Activated effector memory CD4-positive, alpha-beta T cell treated with anti-CD3 and anti-CD28 coated beads, Interleukin-2, amount 50 U/mL, for 16 hours (primary cell): ENCODE results near the gene GDPD4.

Experiments used
- DNase-seq: peaks from one replicate; pipeline ENCODE4 v3.0.0-alpha.2; 2020

The GDPD4 gene

DNA sequence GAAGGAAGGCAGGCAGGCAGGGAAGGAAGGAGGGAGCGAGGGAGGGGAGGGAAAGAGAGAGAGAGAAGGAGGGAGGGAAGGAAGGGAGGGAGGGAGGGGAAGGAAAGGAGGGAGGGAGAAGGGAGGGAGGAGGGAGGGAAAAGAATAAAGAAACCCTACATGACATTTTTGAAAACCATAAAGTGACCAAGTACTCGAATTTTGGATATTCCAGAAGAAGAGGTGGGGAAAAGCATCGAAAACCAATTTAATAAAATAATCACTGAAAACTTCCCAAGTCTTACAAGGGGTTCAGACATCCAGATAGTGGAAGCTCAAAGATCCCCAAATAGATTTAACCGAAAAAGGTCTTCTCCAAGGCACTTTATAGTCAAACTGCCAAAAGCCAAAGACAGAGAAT, 11.7 kb downstream of the GDPD4 start:
- no peak for DNase-seq

- no peak for DNase-seq
Observed at GRCh38 chr11:77287615-77288273, 13.7 kb downstream of the GDPD4 start.

GRCh38 chr11:77287136-77287535, 14.3 kb downstream of the GDPD4 start:
- no peak for DNase-seq

GRCh38 chr11:77284476-77285468, 16.7 kb downstream of the GDPD4 start:
- DNase-seq, result no peak

GRCh38 chr11:77283101-77283500, 18.4 kb downstream of the GDPD4 start:
- DNase-seq, result no peak

GRCh38 chr11:77278595-77279506, 22.6 kb downstream of the GDPD4 start:
- DNase-seq, result no peak

DNA sequence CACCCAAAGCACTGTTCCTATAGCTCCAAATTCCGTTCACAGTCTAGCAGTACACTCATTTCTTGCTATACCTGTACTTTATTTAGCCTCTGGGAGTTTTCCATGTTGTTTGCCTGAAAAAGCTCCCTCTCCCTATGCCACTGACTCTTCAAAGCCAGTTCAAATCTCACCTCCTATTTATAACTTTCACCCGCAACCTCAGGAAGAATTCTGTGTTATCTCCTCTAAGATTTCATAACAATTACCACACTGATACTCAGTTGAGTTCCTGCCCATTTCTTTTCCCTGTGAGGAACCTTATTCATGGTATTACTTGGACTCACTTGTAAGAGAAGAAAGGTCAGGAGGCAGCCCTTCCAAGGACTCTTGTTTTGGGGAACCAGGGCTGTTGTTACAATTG, 25.2 kb downstream of the GDPD4 start:
- no peak for DNase-seq

DNA sequence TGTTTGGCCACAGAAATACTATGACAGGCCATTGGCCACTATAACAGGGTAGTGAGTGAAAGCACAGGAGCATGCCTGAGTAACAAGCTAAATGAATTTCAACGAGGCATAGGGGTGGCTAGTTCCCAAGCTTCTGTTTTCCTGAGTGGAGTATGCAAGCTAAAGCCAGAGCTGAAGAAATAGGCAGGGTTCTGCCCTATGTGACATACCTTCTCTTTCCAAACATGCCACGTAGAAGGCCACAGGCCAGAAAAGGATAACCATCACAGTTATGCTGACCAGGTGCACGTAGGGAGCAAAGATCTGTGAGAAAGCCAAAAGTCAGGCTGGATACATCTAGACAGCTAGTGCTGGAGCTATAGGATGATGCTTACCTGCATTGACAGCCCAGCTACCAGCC, 30.6 kb downstream of the GDPD4 start:
- DNase-seq, result no peak

- no peak for DNase-seq
Observed at GRCh38 chr11:77269484-77270123, 31.9 kb downstream of the GDPD4 start.

DNA sequence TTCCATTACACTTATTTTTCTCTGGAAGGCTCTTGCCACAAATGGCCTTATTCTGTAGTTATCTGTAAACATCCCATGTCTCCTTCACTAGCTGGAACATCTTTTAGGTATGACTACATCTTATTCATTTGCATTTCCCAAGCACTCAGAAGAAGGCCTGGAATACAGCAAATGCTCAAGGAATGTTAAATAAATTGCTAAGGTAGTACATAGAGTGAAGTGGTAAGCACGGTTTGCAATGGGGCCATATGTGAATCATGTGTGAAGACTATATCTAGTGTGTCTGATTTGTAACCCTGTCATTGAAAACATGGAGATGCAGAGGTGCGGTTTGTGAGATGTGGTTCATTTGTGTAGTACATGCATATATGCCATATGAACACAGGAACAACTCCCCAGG, 33.5 kb downstream of the GDPD4 start:
- DNase-seq, result no peak

DNA sequence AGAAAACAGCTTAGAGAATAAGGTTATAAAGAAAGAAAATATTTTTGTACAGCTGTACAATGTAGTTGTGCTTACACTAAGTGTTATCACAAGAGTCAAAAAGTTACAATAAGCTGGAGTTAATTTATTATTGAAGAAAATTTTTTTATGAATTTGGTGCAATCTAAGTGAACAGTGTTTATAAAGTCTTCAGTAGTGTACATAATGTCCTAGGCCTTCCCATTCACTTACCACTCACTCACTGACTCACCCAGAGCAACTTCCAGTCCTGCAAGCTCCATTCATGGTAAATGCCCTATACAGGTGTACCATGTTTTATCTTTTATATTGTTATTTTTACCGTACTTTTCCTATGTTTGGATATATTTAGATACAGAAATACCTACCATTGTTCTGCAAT, 34.7 kb downstream of the GDPD4 start:
- no peak for DNase-seq

GRCh38 chr11:77262803-77263202, 38.7 kb downstream of the GDPD4 start:
- no peak for DNase-seq

DNA sequence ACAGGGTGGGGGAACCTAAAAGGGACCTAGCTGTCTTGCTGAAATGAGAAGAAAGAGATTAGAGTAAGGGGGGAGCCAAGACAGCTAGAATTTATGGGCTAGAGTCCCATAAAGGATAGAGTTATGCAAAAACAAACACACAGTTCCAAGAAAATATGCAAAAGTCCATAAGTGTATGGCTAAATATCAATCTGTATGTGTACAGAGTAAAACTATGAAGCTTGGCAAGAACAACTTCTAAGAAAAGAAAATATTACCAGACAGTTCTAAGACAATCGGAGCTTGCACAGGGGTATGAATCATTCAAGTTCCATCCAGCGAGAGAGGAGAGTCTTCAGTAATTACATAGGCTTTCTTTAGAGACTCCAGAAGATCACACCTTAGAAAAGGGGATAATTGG, 41.8 kb downstream of the GDPD4 start:
- DNase-seq, result no peak

DNA sequence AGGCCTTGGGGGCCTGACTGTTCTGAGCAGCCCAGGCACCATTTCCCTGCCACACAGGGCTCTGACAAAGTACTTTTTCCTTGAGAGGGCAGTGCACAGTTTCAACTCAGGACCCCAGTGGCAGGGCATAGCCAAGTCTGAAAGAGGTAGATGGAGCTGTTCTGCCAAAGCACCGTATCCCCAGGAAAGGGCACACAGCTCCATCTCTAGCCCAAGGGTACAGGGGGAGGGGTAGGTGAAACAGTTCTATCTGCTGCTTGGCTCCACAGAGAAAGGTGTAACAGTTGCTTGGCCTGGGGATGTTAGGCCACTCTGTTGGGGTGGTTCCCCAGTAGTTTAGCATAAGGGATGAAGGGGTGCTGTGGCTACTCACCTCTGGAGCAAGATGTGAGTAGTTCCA, 47.8 kb downstream of the GDPD4 start:
- no peak for DNase-seq

DNA sequence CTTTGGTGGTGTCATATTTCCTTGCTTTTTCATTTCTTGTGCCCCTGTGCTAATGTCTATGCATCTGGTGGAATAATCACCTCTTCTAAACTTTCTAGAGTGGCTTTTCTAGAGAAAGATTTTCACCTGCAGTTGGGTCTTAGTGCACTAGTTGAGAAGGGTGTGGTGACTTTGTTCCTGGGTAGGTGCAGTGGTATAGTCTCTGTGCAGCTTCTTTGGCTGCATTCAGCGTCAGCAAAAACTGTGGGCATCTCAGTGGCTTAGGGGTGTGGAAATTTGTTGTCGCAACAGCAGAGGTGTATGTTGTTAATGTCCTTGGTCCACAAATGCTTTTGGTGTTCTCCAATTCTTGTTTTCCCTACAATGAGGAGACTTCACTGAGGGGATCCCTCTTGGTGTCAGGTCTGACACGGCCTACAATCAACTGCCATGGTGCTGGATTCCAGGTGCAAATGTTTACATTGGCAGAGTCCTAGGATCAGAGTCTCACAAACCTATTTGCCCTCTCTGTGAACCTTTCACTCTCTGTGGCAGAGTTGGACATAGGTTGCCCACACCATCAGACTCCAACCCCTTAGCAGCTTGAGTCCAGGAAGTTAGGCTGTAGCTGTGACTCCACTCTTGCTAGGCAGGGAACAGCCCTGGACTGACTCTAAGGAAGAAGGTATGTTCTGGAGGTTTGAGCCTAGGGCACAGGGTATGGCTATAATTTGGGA, 48.8 kb downstream of the GDPD4 start:
- no peak for DNase-seq

GRCh38 chr11:77250881-77251640, 50.4 kb downstream of the GDPD4 start:
- no peak for DNase-seq

GRCh38 chr11:77249427-77249826, 52.1 kb downstream of the GDPD4 start:
- DNase-seq, result no peak

- no peak for DNase-seq
Observed at GRCh38 chr11:77244277-77245027, 57.0 kb downstream of the GDPD4 start.

- no peak for DNase-seq
Observed at GRCh38 chr11:77236901-77237300, 64.6 kb downstream of the GDPD4 start.

GRCh38 chr11:77233011-77233410, 68.5 kb downstream of the GDPD4 start:
- DNase-seq, result no peak
